ENCODE data around the gene TOX3. TPM values are rescaled to one million over a fixed set of nuclear protein-coding genes. Genes with fewer than 3 reads are reported as not detected.

The TOX3 gene
- total RNA-seq, 1 donor from 2014 or later = not detected

- DNase-seq (ENCODE audit: low read depth, low spot score) = no peak
These were observed 147.8 kb downstream of the TOX3 start for GRCh38 chr16:52399116-52399515.

- no peak for DNase-seq (ENCODE audit: low read depth, low spot score)
These were observed 148.4 kb downstream of the TOX3 start for GRCh38 chr16:52398491-52398960.

- no peak for DNase-seq (ENCODE audit: low read depth, low spot score)
These were observed 148.9 kb downstream of the TOX3 start for GRCh38 chr16:52398021-52398420.

- no peak for DNase-seq (ENCODE audit: low read depth, low spot score)
These were observed 153.5 kb downstream of the TOX3 start for GRCh38 chr16:52393448-52393847.

GRCh38 chr16:52389045-52389444, 157.9 kb downstream of the TOX3 start:
- no peak for DNase-seq (ENCODE audit: low read depth, low spot score)

All from pulmonary artery endothelial cell (primary cell).